Measurements from ENCODE around the gene MAP3K1. TPM values are rescaled to one million over a fixed set of nuclear protein-coding genes. Genes with fewer than 3 reads are reported as not detected.

MAP3K1 gene
- polyA plus RNA-seq, 1 experiment: 7.7 TPM

- Histone ChIP-seq H3K27me3 (ENCODE audit: control insufficient read depth, insufficient read depth, low read length) (no peaks in the 10 kb centered on the region), H3K4me3 (ENCODE audit: low read depth, low read length) (no peak overlapping the region), H3K9me3 (ENCODE audit: control insufficient read depth, insufficient read depth, low read length) (no peaks in the 10 kb centered on the region), H3K27ac (ENCODE audit: low read depth, low read length) (no peak overlapping the region)
- no peak for DNase-seq (ENCODE audit: low read depth, low spot score)
- POLR2A ChIA-PET: no interaction called here
- no peak for TF ChIP-seq CTCF (IDR thresholded peaks at IDR 0.05; ENCODE audit: low read depth, low read length)
- CTCF ChIA-PET: interaction anchor here (1.0 kb wide), 1 partner anchor 327 kb away, joined by 3 read pairs; no protein-coding TSS in a partner anchor
Observed at GRCh38 chr5:56893251-56893951, 78.1 kb downstream of the MAP3K1 start.

- no peak for DNase-seq (ENCODE audit: low read depth, low spot score)
- no peaks in the 10 kb centered on the region for H3K27me3 ChIP-seq (ENCODE audit: control insufficient read depth, insufficient read depth, low read length)
- H3K4me3 ChIP-seq (ENCODE audit: low read depth, low read length): no peak overlapping the region
- H3K9me3 ChIP-seq (ENCODE audit: control insufficient read depth, insufficient read depth, low read length): no peaks in the 10 kb centered on the region
- no peak overlapping the region for H3K27ac ChIP-seq (ENCODE audit: low read depth, low read length)
- TF ChIP-seq CTCF (IDR thresholded peaks at IDR 0.05; ENCODE audit: low read depth, low read length): no peak
- POLR2A ChIA-PET: interaction anchor here (0.7 kb wide), 1 partner anchor 481 kb away, joined by 5 read pairs; no protein-coding TSS in a partner anchor
- CTCF ChIA-PET: interaction anchor here (1.3 kb wide), 2 partner anchors 241 to 323 kb away, joined by 3 to 4 read pairs; no protein-coding TSS in a partner anchor
Observed at GRCh38 chr5:56896763-56897162, 81.4 kb downstream of the MAP3K1 start.

GRCh38 chr5:56898213-56898612, 82.9 kb downstream of the MAP3K1 start:
- TF ChIP-seq CTCF (IDR thresholded peaks at IDR 0.05; ENCODE audit: low read depth, low read length): no peak
- CTCF ChIA-PET: interaction anchor here (1.4 kb wide), 1 partner anchor 240 kb away, joined by 5 read pairs; no protein-coding TSS in a partner anchor
- H3K4me3 ChIP-seq (ENCODE audit: low read depth, low read length): no peak overlapping the region

GRCh38 chr5:56900395-56900794, 85.0 kb downstream of the MAP3K1 start:
- POLR2A ChIA-PET: no interaction called here
- Histone ChIP-seq H3K27ac (ENCODE audit: low read depth, low read length) (no peak overlapping the region), H3K9me3 (ENCODE audit: control insufficient read depth, insufficient read depth, low read length) (no peaks in the 10 kb centered on the region), H3K4me3 (ENCODE audit: low read depth, low read length) (no peak overlapping the region), H3K27me3 (ENCODE audit: control insufficient read depth, insufficient read depth, low read length) (no peaks in the 10 kb centered on the region)
- CTCF ChIA-PET: interaction anchor here (0.5 to 3.8 kb wide), 31 partner anchors 10 to 1567 kb away, joined by 3 to 31 read pairs (median 3); no protein-coding TSS in a partner anchor
- DNase-seq (ENCODE audit: low read depth, low spot score): no peak
- TF ChIP-seq CTCF (IDR thresholded peaks at IDR 0.05; ENCODE audit: low read depth, low read length): no peak

More at GRCh38 chr5:56898213-56898612, 82.9 kb downstream of the MAP3K1 start:
- H3K9me3 ChIP-seq (ENCODE audit: control insufficient read depth, insufficient read depth, low read length): no peaks in the 10 kb centered on the region
- H3K27ac ChIP-seq (ENCODE audit: low read depth, low read length): no peak overlapping the region
- DNase-seq (ENCODE audit: low read depth, low spot score): no peak
- no peaks in the 10 kb centered on the region for H3K27me3 ChIP-seq (ENCODE audit: control insufficient read depth, insufficient read depth, low read length)
- POLR2A ChIA-PET: no interaction called here

- H3K27ac ChIP-seq (ENCODE audit: low read depth, low read length): no peak overlapping the region
- peak; percentile 64 for TF ChIP-seq CTCF (IDR thresholded peaks at IDR 0.05; ENCODE audit: low read depth, low read length)
- H3K9me3 ChIP-seq (ENCODE audit: control insufficient read depth, insufficient read depth, low read length): no peaks in the 10 kb centered on the region
- H3K27me3 ChIP-seq (ENCODE audit: control insufficient read depth, insufficient read depth, low read length): no peaks in the 10 kb centered on the region
- H3K4me3 ChIP-seq (ENCODE audit: low read depth, low read length): no peak overlapping the region
- DNase-seq (ENCODE audit: low read depth, low spot score): no peak
- POLR2A ChIA-PET: no interaction called here
- CTCF ChIA-PET: interaction anchor here (0.5 to 3.8 kb wide), 35 partner anchors 10 to 1566 kb away, joined by 3 to 31 read pairs (median 4); no protein-coding TSS in a partner anchor
Observed at GRCh38 chr5:56900858-56901578, 85.7 kb downstream of the MAP3K1 start.
